HUDEP-2 (cell line): ENCODE measurements around the gene ZNF846.
"Not testable (repeated sequence)": the region's sequence is repeated elsewhere in the genome, so short reads cannot be mapped to it uniquely, and the experiment has no call there.

Experiments used
- DNase-seq, 76 experiments: peaks; one replicate each; lab custom pipeline; 2025; ENCODE audit not compliant: unreplicated experiment in 76 of 76; lab: John Stamatoyannopoulos, UW

Gene ZNF846

GRCh38 chr19:9785367-9786331 is 17.1 kb upstream of the ZNF846 start:
- DNase-seq: peak in 70 of 76 experiments; percentile 9 to 99 (median 82)

GRCh38 chr19:9784163-9784496 is 15.6 kb upstream of the ZNF846 start:
- DNase-seq: not testable (repeated sequence)

GRCh38 chr19:9782338-9782737 is 13.8 kb upstream of the ZNF846 start:
- DNase-seq: no peak

- DNase-seq: no peak
Measured at GRCh38 chr19:9757544-9758501, 10.7 kb downstream of the ZNF846 start.

- no peak for DNase-seq
Measured at GRCh38 chr19:9752701-9753443, 15.7 kb downstream of the ZNF846 start.

GRCh38 chr19:9751446-9751845 is 17.1 kb downstream of the ZNF846 start:
- no peak for DNase-seq

- DNase-seq: no peak
Measured at GRCh38 chr19:9741476-9742171, 26.9 kb downstream of the ZNF846 start.

GRCh38 chr19:9735986-9736385 is 32.6 kb downstream of the ZNF846 start:
- DNase-seq: no peak

GRCh38 chr19:9730056-9730455 is 38.5 kb downstream of the ZNF846 start:
- not testable (repeated sequence) for DNase-seq

GRCh38 chr19:9729162-9729561 is 39.4 kb downstream of the ZNF846 start:
- no peak for DNase-seq

GRCh38 chr19:9727644-9728043 is 40.9 kb downstream of the ZNF846 start:
- peak in 4 of 76 experiments; percentile 28 to 47 (median 34) for DNase-seq

GRCh38 chr19:9725508-9726201 is 42.9 kb downstream of the ZNF846 start:
- not testable (repeated sequence) for DNase-seq

GRCh38 chr19:9724157-9724556 is 44.4 kb downstream of the ZNF846 start:
- DNase-seq: no peak

- DNase-seq: no peak
Measured at GRCh38 chr19:9721861-9722260, 46.7 kb downstream of the ZNF846 start.

- no peak for DNase-seq
Measured at GRCh38 chr19:9720541-9720940, 48.0 kb downstream of the ZNF846 start.

- no peak for DNase-seq
Measured at GRCh38 chr19:9711815-9712214, 56.7 kb downstream of the ZNF846 start.

GRCh38 chr19:9709305-9709704 is 59.2 kb downstream of the ZNF846 start:
- DNase-seq: no peak

GRCh38 chr19:9705836-9706235 is 62.7 kb downstream of the ZNF846 start:
- no peak for DNase-seq

GRCh38 chr19:9702186-9702585 is 66.4 kb downstream of the ZNF846 start:
- no peak for DNase-seq
